GM12874 (cell line): ENCODE results near the gene SLC26A11.

Source experiments
- CTCF ChIP-seq: IDR thresholded peaks from 2 replicates; pipeline ENCODE4 v1.5.1; 2011; ENCODE audit warnings: low read depth, mild to moderate bottlenecking, control low read depth, low read length, moderate library complexity; ENCODE audit not compliant: insufficient read depth

The SLC26A11 gene

GRCh38 chr17:80267391-80267790 is 47.2 kb downstream of the SLC26A11 start:
- TF ChIP-seq CTCF: no peak

- TF ChIP-seq CTCF: no peak
These were observed 48.2 kb downstream of the SLC26A11 start for GRCh38 chr17:80268427-80268826.

- no peak for TF ChIP-seq CTCF
These were observed 49.2 kb downstream of the SLC26A11 start for GRCh38 chr17:80269405-80269807.

DNA sequence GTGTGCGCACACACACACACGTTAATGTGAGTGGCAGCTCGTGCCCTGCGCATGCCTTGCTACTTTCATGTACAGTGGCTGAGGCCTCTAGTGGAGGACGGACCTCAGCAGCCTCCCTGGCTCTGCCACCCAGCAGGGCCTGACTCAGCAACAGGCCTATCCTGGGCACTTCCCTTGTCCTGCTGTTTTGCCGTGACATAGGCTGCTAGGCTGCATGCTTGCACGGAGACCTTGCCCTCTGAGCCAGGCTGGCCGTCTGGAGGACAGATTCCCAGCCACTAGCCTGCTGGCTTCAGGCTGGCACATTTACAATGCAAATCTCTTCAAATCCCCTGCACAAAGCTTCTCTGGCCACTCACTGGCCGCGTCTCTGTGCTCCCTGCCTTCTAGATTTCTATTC is 49.9 kb downstream of the SLC26A11 start:
- TF ChIP-seq CTCF: no peak

GRCh38 chr17:80270836-80271235 is 50.6 kb downstream of the SLC26A11 start:
- TF ChIP-seq CTCF: no peak

- no peak for TF ChIP-seq CTCF
These were observed 52.1 kb downstream of the SLC26A11 start for GRCh38 chr17:80272366-80272765.

DNA sequence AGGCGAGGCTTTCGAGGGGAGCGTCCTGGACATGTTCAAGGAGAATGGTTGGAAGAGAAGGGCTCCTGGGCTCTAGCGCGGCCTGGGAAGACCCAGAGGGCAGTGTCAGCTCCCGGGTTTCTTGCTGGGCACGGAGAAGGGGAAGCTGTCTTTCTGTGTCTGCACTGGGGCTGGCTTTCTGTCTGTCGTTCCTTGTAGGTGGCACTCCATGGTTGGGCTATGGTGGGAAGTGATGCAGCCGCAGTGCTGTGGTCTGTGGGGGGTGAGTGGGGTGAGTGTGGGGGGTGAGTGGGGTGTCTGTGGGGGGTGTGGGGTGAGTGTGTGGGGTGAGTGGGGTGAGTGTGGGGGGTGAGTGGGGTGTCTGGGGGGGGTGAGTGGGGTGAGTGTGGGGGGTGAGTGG is 54.1 kb downstream of the SLC26A11 start:
- TF ChIP-seq CTCF: no peak
